SU-DHL-6 (cell line): Measurements from ENCODE around the gene TCEANC.

Source experiments
- H2AFZ ChIP-seq: fragments of 200-600 bp; sonication (generic); 2 replicates; pipeline ENCODE4 v1.6.1; 2014; ENCODE audit warnings: low read depth, mild to moderate bottlenecking, moderate library complexity, mixed read lengths, antibody characterized with exemption, low read length; ENCODE audit not compliant: severe bottlenecking
- H3F3A ChIP-seq: fragments of 200-600 bp; shearing (Covaris generic); 2 replicates; pipeline ENCODE4 v1.6.0; 2016; ENCODE audit warnings: antibody characterized with exemption, mild to moderate bottlenecking; ENCODE audit not compliant: insufficient read depth
- H3K27ac ChIP-seq: fragments of 200-600 bp; sonication (generic); 2 replicates; pipeline ENCODE4 v1.5.1; 2016; ENCODE audit warnings: low read depth, mild to moderate bottlenecking, low read length, moderate library complexity, mixed read lengths
- H3K27me3 ChIP-seq: fragments of 200-600 bp; sonication (generic), shearing (Covaris generic); 2 replicates; pipeline ENCODE4 v1.6.0; 2014; ENCODE audit warnings: mild to moderate bottlenecking, low read length
- H3K36me3 ChIP-seq: fragments of 200-600 bp; sonication (generic); 2 replicates; pipeline ENCODE4 v1.6.1; 2014; ENCODE audit warnings: mild to moderate bottlenecking, low read length, mixed read lengths
- H3K4me2 ChIP-seq: fragments of 300-600, 200-600 bp; shearing (Covaris generic), sonication (generic); 2 replicates; pipeline ENCODE4 v1.6.0; 2014; ENCODE audit warnings: low read length, low read depth, mild to moderate bottlenecking; ENCODE audit not compliant: poor library complexity, severe bottlenecking
- H3K4me3 ChIP-seq: fragments of 200-600 bp; sonication (generic); 2 replicates; pipeline ENCODE4 v1.5.1; 2014; ENCODE audit warnings: antibody characterized with exemption, low read length, mild to moderate bottlenecking, mixed read lengths; ENCODE audit not compliant: insufficient read depth, poor library complexity, severe bottlenecking
- H3K79me2 ChIP-seq: fragments of 200-600 bp; sonication (generic); 2 replicates; pipeline ENCODE4 v1.6.1; 2014; ENCODE audit warnings: mild to moderate bottlenecking, low read length, moderate library complexity; ENCODE audit not compliant: insufficient read depth
- H3K9ac ChIP-seq: fragments of 200-600 bp; sonication (generic); 2 replicates; pipeline ENCODE4 v1.7.0; 2014; ENCODE audit warnings: mild to moderate bottlenecking, low read length
- H3K9me2 ChIP-seq: fragments of 200-600 bp; sonication (generic); replicated peaks from 2 replicates; pipeline ENCODE4 v1.6.1; 2014; ENCODE audit warnings: low read length; ENCODE audit not compliant: insufficient read depth
- H3K9me3 ChIP-seq: fragments of 200-600 bp; sonication (generic); 2 replicates; pipeline ENCODE4 v1.6.1; 2014; ENCODE audit warnings: low read length, mixed read lengths; ENCODE audit not compliant: insufficient read depth
- H4K20me1 ChIP-seq: fragments of 200-600 bp; sonication (generic); 2 replicates; pipeline ENCODE4 v1.6.1; 2014; ENCODE audit warnings: low read depth, mild to moderate bottlenecking, antibody characterized with exemption, low read length, moderate library complexity, mixed read lengths
- EZH2phosphoT487 ChIP-seq: fragments of 200-600 bp; sonication (generic), shearing (Covaris generic); conservative IDR thresholded peaks from 2 replicates; pipeline ENCODE4 v1.6.1; 2018; ENCODE audit warnings: mild to moderate bottlenecking, antibody characterized with exemption, low read length, moderate library complexity, mixed read lengths
- TF ChIP-seq, protein P1 (sequence below): fragments of 200-600 bp; sonication (generic); IDR thresholded peaks from one replicate; pipeline ENCODE4 v1.5.1; 2017; ENCODE audit warnings: antibody characterized with exemption, mild to moderate bottlenecking, low read length, moderate library complexity; ENCODE audit not compliant: insufficient read depth, poor library complexity, severe bottlenecking

TCEANC gene

DNA sequence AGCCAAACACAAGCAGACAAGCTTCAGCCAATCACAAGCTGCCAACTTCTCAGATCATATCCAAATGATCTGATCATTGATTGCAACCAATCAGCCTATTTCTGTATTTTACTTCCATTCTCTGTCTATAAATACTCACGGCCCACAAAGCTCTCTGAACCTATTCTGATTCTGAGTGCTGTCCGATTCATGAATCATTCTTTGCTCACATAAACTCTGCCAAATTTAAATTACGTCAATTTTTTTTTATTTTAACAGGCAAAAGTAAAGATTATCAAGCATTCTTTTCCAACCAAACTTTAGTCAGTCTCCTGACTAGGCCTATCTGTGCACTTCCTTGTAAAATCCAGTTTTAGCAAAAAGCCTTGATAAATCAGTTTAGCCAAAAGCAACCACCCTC, 1.8 kb upstream of the TCEANC start:
- no peak overlapping the region for H3K9ac ChIP-seq
- no peak for TF ChIP-seq EZH2phosphoT487
- TF ChIP-seq, protein P1, sequence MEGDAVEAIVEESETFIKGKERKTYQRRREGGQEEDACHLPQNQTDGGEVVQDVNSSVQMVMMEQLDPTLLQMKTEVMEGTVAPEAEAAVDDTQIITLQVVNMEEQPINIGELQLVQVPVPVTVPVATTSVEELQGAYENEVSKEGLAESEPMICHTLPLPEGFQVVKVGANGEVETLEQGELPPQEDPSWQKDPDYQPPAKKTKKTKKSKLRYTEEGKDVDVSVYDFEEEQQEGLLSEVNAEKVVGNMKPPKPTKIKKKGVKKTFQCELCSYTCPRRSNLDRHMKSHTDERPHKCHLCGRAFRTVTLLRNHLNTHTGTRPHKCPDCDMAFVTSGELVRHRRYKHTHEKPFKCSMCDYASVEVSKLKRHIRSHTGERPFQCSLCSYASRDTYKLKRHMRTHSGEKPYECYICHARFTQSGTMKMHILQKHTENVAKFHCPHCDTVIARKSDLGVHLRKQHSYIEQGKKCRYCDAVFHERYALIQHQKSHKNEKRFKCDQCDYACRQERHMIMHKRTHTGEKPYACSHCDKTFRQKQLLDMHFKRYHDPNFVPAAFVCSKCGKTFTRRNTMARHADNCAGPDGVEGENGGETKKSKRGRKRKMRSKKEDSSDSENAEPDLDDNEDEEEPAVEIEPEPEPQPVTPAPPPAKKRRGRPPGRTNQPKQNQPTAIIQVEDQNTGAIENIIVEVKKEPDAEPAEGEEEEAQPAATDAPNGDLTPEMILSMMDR: no peak
- no peak overlapping the region for H3K4me2 ChIP-seq
- no peaks in the 10 kb centered on the region for H3K36me3 ChIP-seq
- no peaks in the 10 kb centered on the region for H3K9me2 ChIP-seq
- H3K9me3 ChIP-seq: no peaks in the 10 kb centered on the region
- H4K20me1 ChIP-seq: no peaks in the 10 kb centered on the region
- no peak overlapping the region for H3K4me3 ChIP-seq
- H3K79me2 ChIP-seq: peaks cover 13% of the 10 kb centered on the region; the same call in 1 of the 2 replicates
- H3K27ac ChIP-seq: no peak overlapping the region
- H2AFZ ChIP-seq: no peak overlapping the region
- no peaks in the 10 kb centered on the region for H3K27me3 ChIP-seq
- no peaks in the 10 kb centered on the region for H3F3A ChIP-seq

DNA sequence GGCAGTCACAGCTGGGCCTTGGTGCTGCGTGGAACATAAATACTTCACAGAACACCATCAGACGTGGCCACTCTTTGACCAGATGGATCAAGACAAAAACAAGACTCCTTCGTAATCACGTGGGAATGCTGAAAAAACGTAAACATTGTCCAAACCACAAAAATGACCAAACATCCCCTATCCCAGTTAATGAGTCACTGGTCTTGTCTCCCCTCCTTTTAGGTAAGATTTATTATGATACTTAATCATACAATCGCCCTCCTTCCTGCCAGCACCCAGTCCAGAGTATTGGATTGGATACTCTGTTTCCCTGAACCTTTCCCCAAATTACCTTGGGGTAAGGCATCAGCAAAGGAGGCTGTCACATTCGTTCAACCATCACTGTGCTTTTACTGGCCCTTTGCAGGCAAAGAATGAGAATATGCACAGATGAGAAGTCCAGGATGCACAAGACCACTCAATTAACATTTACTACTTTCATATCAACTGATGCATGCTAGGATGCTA, 601 bp upstream of the TCEANC start:
- Histone ChIP-seq H3K36me3 (no peaks in the 10 kb centered on the region), H3K4me3 (peak overlapping the region; percentile 49), H2AFZ (peak overlapping the region; percentile 21), H3K79me2 (peaks cover 13% of the 10 kb centered on the region; the same call in 1 of the 2 replicates), H3K27ac (no peak overlapping the region), H4K20me1 (no peaks in the 10 kb centered on the region), H3F3A (no peaks in the 10 kb centered on the region), H3K9ac (peak overlapping the region; percentile 61), H3K27me3 (no peaks in the 10 kb centered on the region), H3K9me2 (no peaks in the 10 kb centered on the region), H3K9me3 (no peaks in the 10 kb centered on the region), H3K4me2 (peak overlapping the region; percentile 83)
- TF ChIP-seq EZH2phosphoT487: no peak
- TF ChIP-seq, protein P1: no peak

DNA sequence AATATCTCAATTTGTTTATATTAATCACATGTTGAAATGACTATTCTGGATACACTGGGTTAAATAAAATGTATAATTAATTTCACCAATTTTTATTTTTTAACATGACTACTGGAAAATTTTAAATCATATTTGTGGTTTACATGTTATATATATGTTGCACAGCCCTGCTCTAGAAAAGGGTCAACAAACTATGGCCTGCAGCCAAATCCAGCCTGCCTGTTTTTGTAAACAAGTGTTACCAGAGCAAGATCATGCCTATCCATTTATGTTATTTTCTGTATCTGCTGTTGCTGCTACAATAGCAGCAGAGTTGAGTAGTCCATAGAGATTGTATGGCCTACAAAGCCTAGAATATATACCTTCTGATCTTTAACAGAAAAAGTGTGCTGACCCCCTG, 1.2 kb downstream of the TCEANC start:
- H3K27me3 ChIP-seq: no peaks in the 10 kb centered on the region
- no peaks in the 10 kb centered on the region for H3K9me2 ChIP-seq
- TF ChIP-seq EZH2phosphoT487: no peak
- TF ChIP-seq, protein P1: no peak
- no peaks in the 10 kb centered on the region for H4K20me1 ChIP-seq
- peak overlapping the region; percentile 61 for H3K9ac ChIP-seq
- H3K79me2 ChIP-seq: peaks cover 13% of the 10 kb centered on the region; the same call in 1 of the 2 replicates
- H3K4me2 ChIP-seq: peak overlapping the region; percentile 85
- no peak overlapping the region for H2AFZ ChIP-seq
- H3F3A ChIP-seq: no peaks in the 10 kb centered on the region
- peak overlapping the region; percentile 77; the same call in 1 of the 2 replicates for H3K27ac ChIP-seq
- no peaks in the 10 kb centered on the region for H3K9me3 ChIP-seq
- no peaks in the 10 kb centered on the region for H3K36me3 ChIP-seq
- peak overlapping the region; percentile 52 for H3K4me3 ChIP-seq
